Small intestine (tissue), 16 donors: ENCODE measurements around the gene SLC25A28. TPM values are rescaled to one million over a fixed set of nuclear protein-coding genes. Genes with fewer than 3 reads are reported as not detected.
A peak's percentile ranks its signal among the peaks of the same experiment; 100 is the strongest.

ENCODE experiments used
- DNase-seq, 2 donors: peaks; one replicate each; pipeline versions ENCODE4 v3.0.0 to v3.0.0-alpha.2; 2013
- FAIRE-seq: peaks from 2 replicates; lab custom pipeline; 2012; peaks lifted over from hg19 to GRCh38; lab: Jason Lieb, UNC
- H3K27ac ChIP-seq, 3 donors: one replicate each; pipeline ENCODE4 v1.5.1; 2013; ENCODE audit warnings: low read length in 2 of 3, mild to moderate bottlenecking in 2 of 3, control low read depth in 1 of 3, inconsistent platforms in 1 of 3, low read depth in 1 of 3, moderate library complexity in 1 of 3
- H3K27me3 ChIP-seq, 3 donors: one replicate each; pipeline ENCODE4 v1.6.1; 2013; ENCODE audit warnings: low read length in 3 of 3, inconsistent platforms in 1 of 3; ENCODE audit not compliant: control insufficient read depth in 3 of 3, insufficient read depth in 3 of 3
- H3K36me3 ChIP-seq, 3 donors: one replicate each; pipeline ENCODE4 v1.6.1; 2013; ENCODE audit warnings: low read length in 3 of 3, inconsistent platforms in 1 of 3, low read depth in 1 of 3, mild to moderate bottlenecking in 1 of 3, moderate library complexity in 1 of 3; ENCODE audit not compliant: control insufficient read depth in 3 of 3, insufficient read depth in 2 of 3
- H3K4me1 ChIP-seq, 3 donors: one replicate each; pipeline ENCODE4 v1.6.1; 2013; ENCODE audit warnings: low read length in 2 of 3, inconsistent platforms in 1 of 3, low read depth in 1 of 3, mild to moderate bottlenecking in 1 of 3, moderate library complexity in 1 of 3; ENCODE audit not compliant: control insufficient read depth in 3 of 3, insufficient read depth in 2 of 3
- H3K4me3 ChIP-seq, 3 donors: one replicate each; pipeline ENCODE4 v1.5.1; 2013; ENCODE audit warnings: low read length in 3 of 3, control low read depth in 1 of 3, inconsistent platforms in 1 of 3, low read depth in 1 of 3, mild to moderate bottlenecking in 1 of 3, moderate library complexity in 1 of 3
- H3K9me3 ChIP-seq, 2 donors: one replicate each; pipeline ENCODE4 v1.6.1; 2013; ENCODE audit warnings: low read depth in 1 of 2, low read length in 1 of 2; ENCODE audit not compliant: control insufficient read depth in 2 of 2, insufficient read depth in 1 of 2
- WGBS, 3 donors: extraction: QIAGEN DNeasy Blood & Tissue Kit; methylation state at CpG; one replicate each; pipeline ENCODE4 v1.1.7; 2013; 5-methylcytosine and 5-hydroxymethylcytosine counted together
- long read RNA-seq, 10 donors: transcript quantifications; one replicate each; lab custom pipeline, GENCODE V29; 2026
- polyA plus RNA-seq, 4 donors: library from polyadenylated mRNA; stranded (reverse) in 3 of 4; unstranded in 1 of 4; fragments of 200-250 nt in 3 of 4; fragments of 120-200 nt in 1 of 4; gene quantifications; one replicate each; pipeline versions ENCODE4 v1.2.1 to v1.2.3, GENCODE V29; 2013
- donor health status: healthy with polysubstance abuse.
- donor health status: control.
- donor health status: control.
- donor health status: Bipolar disorder and iron deficiency.
- donor health status: healthy.

The SLC25A28 gene
- 10 to 100 TPM; 31.1 to 46.1 (median 39.1) TPM for polyA plus RNA-seq
- long read RNA-seq, donor 1, transcript SLC25A28-203 (2 exons, 581 nt), result minor isoform, 6 of 23 reads
- long read RNA-seq, donor 1, transcript SLC25A28-201 (4 exons, 1,451 nt), result major isoform, 10 of 23 reads
- long read RNA-seq, donor 1, partial matches to known transcripts, result 7 of 23 reads
- long read RNA-seq, donor 1, other reads (novel, unspliced or antisense), result 0 of 23 reads
- long read RNA-seq, donor 2, transcript SLC25A28-201 (4 exons, 1,451 nt), result major isoform, 5 of 12 reads
- long read RNA-seq, donor 2, partial matches to known transcripts, result 5 of 12 reads
- long read RNA-seq, donor 2, other reads (novel, unspliced or antisense), result 0 of 12 reads
- long read RNA-seq, donor 3, transcript SLC25A28-201 (4 exons, 1,451 nt), result major isoform, 5 of 20 reads
- long read RNA-seq, donor 3, partial matches to known transcripts, result 11 of 20 reads
- long read RNA-seq, donor 3, other reads (novel, unspliced or antisense), result 0 of 20 reads
- long read RNA-seq, donor 4, result 0 reads
- long read RNA-seq, donor 5, partial matches to known transcripts, result 0 of 5 reads
- long read RNA-seq, donor 5, other reads (novel, unspliced or antisense), result 0 of 5 reads
- long read RNA-seq, donor 6, partial matches to known transcripts, result 0 of 11 reads
- long read RNA-seq, donor 6, other reads (novel, unspliced or antisense), result 7 of 11 reads
- long read RNA-seq, donor 7, result 0 reads
- long read RNA-seq, donor 8, partial matches to known transcripts, result 0 of 2 reads
- long read RNA-seq, donor 8, other reads (novel, unspliced or antisense), result 0 of 2 reads
- long read RNA-seq, donor 9, partial matches to known transcripts, result 0 of 3 reads
- long read RNA-seq, donor 9, other reads (novel, unspliced or antisense), result 0 of 3 reads
- long read RNA-seq, donor 10, transcript SLC25A28-201 (4 exons, 1,451 nt), result major isoform, 9 of 12 reads
- long read RNA-seq, donor 10, partial matches to known transcripts, result 0 of 12 reads
- long read RNA-seq, donor 10, other reads (novel, unspliced or antisense), result 0 of 12 reads

GRCh38 chr10:99619851-99620710, at the start of gene SLC25A28:
TSS of gene SLC25A28 (minus strand) at chr10:99620439. CDS start at chr10:99620335, 104 bp downstream.
- peaks cover 11 to 15% (median 11%) of the 10 kb centered on the region in 3 donors for H3K4me1 ChIP-seq
- no peaks in the 10 kb centered on the region for H3K9me3 ChIP-seq
- H3K27me3 ChIP-seq, result no peaks in the 10 kb centered on the region
- H3K36me3 ChIP-seq, result no peaks in the 10 kb centered on the region
- peak; percentile 64 to 100 for DNase-seq
- H3K4me3 ChIP-seq, result peak within 1 kb of the TSS; percentile 88 to 91 (median 89)
- WGBS, 3 donors, result 0 to 1% (median 1%) methylated on average over 48 to 75 of the region's 75 CpGs
- peak within 1 kb of the TSS; percentile 95 to 99 (median 97) for H3K27ac ChIP-seq
- peak; percentile 85 for FAIRE-seq

GRCh38 chr10:99667108-99667751, 47.0 kb upstream of the SLC25A28 start:
- DNase-seq (peak; percentile 80 to 92), FAIRE-seq (peak; percentile 75)
- Histone ChIP-seq H3K27ac (peak overlapping the region in 1 of 3 donors; percentile 81), H3K27me3 (no peaks in the 10 kb centered on the region), H3K9me3 (no peaks in the 10 kb centered on the region), H3K4me3 (no peak overlapping the region), H3K36me3 (peaks cover 2 to 33% (median 11%) of the 10 kb centered on the region in 3 donors), H3K4me1 (peaks cover 0 to 29% (median 9%) of the 10 kb centered on the region in 3 donors)
- WGBS, 3 donors, result 16 to 63% (median 37%) methylated on average over 4 of the region's 4 CpGs

GRCh38 chr10:99665304-99665703, 45.1 kb upstream of the SLC25A28 start:
- Histone ChIP-seq H3K4me3 (no peak overlapping the region), H3K27me3 (no peaks in the 10 kb centered on the region), H3K9me3 (no peaks in the 10 kb centered on the region), H3K36me3 (peaks cover 2 to 29% (median 5%) of the 10 kb centered on the region in 3 donors), H3K27ac (peak overlapping the region in 2 of 3 donors; percentile 20 to 81), H3K4me1 (peaks cover 2 to 31% (median 9%) of the 10 kb centered on the region in 3 donors)
- DNase-seq, result no peak
- FAIRE-seq, result no peak
- 95 to 100% (median 97%) methylated on average over 2 of the region's 2 CpGs for WGBS, 3 donors

- DNase-seq (peak; percentile 84 to 86), FAIRE-seq (no peak)
- Histone ChIP-seq H3K27me3 (no peaks in the 10 kb centered on the region), H3K4me3 (peak overlapping the region in 2 of 3 donors; percentile 24 to 43), H3K36me3 (peaks cover 2 to 22% (median 5%) of the 10 kb centered on the region in 3 donors), H3K27ac (peak overlapping the region; percentile 53 to 96 (median 75)), H3K4me1 (peaks cover 3 to 28% (median 9%) of the 10 kb centered on the region in 3 donors), H3K9me3 (no peaks in the 10 kb centered on the region)
- 12 to 57% (median 30%) methylated on average over 6 of the region's 6 CpGs for WGBS, 3 donors
Measured at GRCh38 chr10:99661377-99661763, 41.1 kb upstream of the SLC25A28 start.

- WGBS, 3 donors, result 63 to 88% (median 74%) methylated on average over 6 of the region's 6 CpGs
- peak; percentile 34 to 75 for DNase-seq
- Histone ChIP-seq H3K9me3 (no peaks in the 10 kb centered on the region), H3K4me1 (peaks cover 3 to 23% (median 8%) of the 10 kb centered on the region in 3 donors), H3K27me3 (no peaks in the 10 kb centered on the region), H3K27ac (peak overlapping the region in 2 of 3 donors; percentile 53 to 96), H3K36me3 (peaks cover 0 to 18% (median 5%) of the 10 kb centered on the region in 3 donors), H3K4me3 (peak overlapping the region in 2 of 3 donors; percentile 88 to 93)
- no peak for FAIRE-seq
Measured at GRCh38 chr10:99660662-99661376, 40.6 kb upstream of the SLC25A28 start.

GRCh38 chr10:99659868-99660366, 39.7 kb upstream of the SLC25A28 start:
- H3K36me3 ChIP-seq, result peaks cover 0 to 13% (median 3%) of the 10 kb centered on the region in 3 donors
- H3K27me3 ChIP-seq, result no peaks in the 10 kb centered on the region
- H3K4me3 ChIP-seq, result peak overlapping the region; percentile 68 to 93 (median 88)
- peak overlapping the region; percentile 75 to 96 (median 86) for H3K27ac ChIP-seq
- H3K9me3 ChIP-seq, result no peaks in the 10 kb centered on the region
- DNase-seq (peak; percentile 69 to 72), FAIRE-seq (no peak)
- 3 to 13% (median 9%) methylated on average over 10 of the region's 10 CpGs for WGBS, 3 donors
- H3K4me1 ChIP-seq, result peaks cover 3 to 17% (median 6%) of the 10 kb centered on the region in 3 donors
